ENCODE measurements around the gene RPL26. TPM values are rescaled to one million over a fixed set of nuclear protein-coding genes. Genes with fewer than 3 reads are reported as not detected.
"Not testable (repeated sequence)": the region's sequence is repeated elsewhere in the genome, so short reads cannot be mapped to it uniquely, and the experiment has no call there.

RPL26 gene
- total RNA-seq, 1 experiment from 2014 or later, result 3,660 TPM

GRCh38 chr17:8365143-8365542 is 17.9 kb downstream of the RPL26 start:
- DNase-seq, result no peak

DNA sequence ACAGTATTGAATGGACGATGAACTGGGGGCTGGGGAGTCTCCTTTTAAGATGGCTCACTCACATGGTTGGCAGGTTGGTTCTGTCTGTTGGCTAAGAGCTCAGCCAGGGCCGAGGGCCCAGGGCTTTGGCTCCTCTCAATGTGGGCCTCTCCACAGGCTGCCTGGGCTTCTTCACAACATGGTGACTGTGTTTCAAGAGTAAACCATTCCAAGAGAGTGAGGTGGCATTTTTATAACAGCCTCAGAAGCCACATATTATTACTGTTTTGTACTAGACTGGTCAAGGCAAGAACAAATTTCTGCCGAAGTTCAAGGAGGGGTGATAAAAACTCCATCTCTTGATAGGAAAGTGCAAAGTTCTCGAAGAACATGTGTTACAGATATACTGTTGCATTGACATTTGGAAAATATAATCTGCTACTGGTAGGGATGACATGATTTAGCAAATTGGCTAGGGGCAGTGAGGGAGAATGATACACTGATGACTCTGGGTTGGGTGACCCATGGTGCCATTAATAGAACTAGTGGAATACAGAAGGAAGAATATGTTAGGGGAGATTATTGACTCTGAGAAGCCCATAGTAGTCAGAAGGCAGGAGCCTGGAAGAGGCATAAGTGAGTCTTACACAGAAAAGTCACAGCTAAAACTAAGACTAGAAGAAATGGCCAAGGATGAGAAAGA is 20.2 kb downstream of the RPL26 start:
- Histone ChIP-seq H3K4me1 (peaks cover 17% of the 10 kb centered on the region), H3K9me3 (replicated peaks) (no peaks in the 10 kb centered on the region), H3K27ac (peak overlapping the region; percentile 31; the same call in 1 of the 2 replicates), H3K4me3 (no peak overlapping the region), H3K36me3 (no peaks in the 10 kb centered on the region), H3K27me3 (no peaks in the 10 kb centered on the region)
- DNase-seq, result no peak

More at GRCh38 chr17:8365143-8365542, 17.9 kb downstream of the RPL26 start:
- Histone ChIP-seq H3K36me3 (no peaks in the 10 kb centered on the region; the same call in 1 of the 2 replicates), H3K27ac (no peak overlapping the region), H3K4me1 (peaks cover 12% of the 10 kb centered on the region; the same call in 1 of the 2 replicates), H3K9me3 (replicated peaks) (no peaks in the 10 kb centered on the region), H3K4me3 (no peak overlapping the region), H3K27me3 (no peaks in the 10 kb centered on the region)

DNA sequence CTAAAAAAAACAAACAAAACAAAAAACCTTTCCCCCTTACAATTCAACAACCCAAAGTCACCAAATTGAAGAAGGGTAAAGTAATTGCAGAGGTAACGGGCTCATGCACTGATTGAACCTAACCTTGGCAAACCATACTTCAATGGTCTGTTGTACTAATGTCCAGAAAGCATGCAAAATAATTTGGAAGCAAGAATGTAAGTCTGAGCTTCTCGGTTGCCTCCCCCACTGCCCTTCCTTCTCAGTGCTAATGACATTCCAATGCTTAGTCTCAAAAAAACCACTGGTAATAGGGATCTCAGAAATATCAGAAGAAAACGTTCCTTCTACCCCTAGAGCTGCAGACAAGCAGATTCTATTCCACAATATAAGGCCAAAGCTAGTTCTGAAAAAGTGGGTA is 22.2 kb downstream of the RPL26 start:
- Histone ChIP-seq H3K4me3 (no peak overlapping the region), H3K27me3 (no peaks in the 10 kb centered on the region), H3K36me3 (no peaks in the 10 kb centered on the region), H3K4me1 (peaks cover 14% of the 10 kb centered on the region), H3K27ac (no peak overlapping the region; the same call in 1 of the 2 replicates), H3K9me3 (replicated peaks) (no peaks in the 10 kb centered on the region)
- DNase-seq, result no peak

DNA sequence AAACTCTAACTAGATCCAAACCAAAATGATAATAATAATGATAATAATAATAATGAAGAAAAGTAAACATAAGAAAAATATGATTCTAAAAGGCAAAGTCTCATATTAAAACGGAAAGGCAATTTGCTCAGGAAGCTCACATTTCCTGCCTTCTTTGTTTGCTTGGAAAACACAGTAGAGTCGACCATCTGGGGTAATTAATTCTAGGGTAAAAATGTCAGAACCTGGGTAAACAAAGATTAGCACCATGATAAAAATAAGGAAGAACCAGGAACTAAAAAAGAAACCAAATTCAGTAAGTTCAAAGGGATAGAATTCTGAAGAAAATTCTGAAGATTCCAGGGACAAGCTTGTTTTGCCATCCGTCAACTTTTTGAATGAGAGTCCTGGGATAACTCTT is 22.7 kb downstream of the RPL26 start:
- Histone ChIP-seq H3K36me3 (no peaks in the 10 kb centered on the region), H3K27me3 (no peaks in the 10 kb centered on the region), H3K4me3 (no peak overlapping the region), H3K4me1 (peaks cover 14% of the 10 kb centered on the region), H3K9me3 (replicated peaks) (no peaks in the 10 kb centered on the region), H3K27ac (peak overlapping the region; percentile 37)
- no peak for DNase-seq

DNA sequence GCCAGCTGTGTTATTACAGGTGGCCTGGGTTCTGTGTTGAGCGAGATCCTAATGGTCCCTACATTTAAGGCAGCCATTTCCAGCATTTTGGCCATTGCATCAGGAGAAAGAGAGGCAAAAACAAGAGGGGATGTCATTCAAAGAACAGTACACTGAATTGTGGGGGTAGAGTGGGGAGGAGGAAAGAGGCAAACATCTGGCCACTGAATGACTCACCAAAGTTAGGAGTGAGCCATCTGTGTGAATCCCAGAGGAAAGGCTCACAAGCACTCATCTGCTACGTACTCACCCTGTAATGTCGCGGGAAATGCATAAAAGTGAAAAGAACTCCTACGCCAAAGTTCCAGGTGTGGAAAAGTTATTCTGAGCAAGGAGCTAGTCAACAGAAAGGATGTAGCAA is 23.2 kb downstream of the RPL26 start:
- Histone ChIP-seq H3K9me3 (replicated peaks) (no peaks in the 10 kb centered on the region), H3K36me3 (no peaks in the 10 kb centered on the region), H3K4me3 (no peak overlapping the region), H3K27ac (peak overlapping the region; percentile 37), H3K27me3 (no peaks in the 10 kb centered on the region), H3K4me1 (peaks cover 14% of the 10 kb centered on the region)
- DNase-seq, result peak; percentile 50 to 70

DNA sequence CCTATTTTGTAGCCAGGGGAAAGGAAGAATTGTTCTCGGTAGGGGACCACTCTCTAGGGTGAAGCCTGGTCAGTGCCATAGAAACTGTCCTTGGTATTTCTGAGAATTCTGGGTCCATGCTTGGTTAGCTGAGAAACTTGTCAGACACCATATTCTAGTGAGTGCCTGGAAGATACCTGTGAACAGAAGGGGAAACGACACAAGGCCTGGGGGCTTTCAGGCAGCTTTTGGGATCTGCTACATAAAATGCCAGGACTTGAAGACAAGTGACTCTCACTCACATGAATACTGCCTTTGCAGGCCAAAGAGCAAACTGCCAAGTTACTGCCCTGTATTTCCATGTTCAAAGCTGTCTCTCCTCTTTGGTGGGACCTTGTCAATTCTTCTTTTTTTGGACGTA is 25.1 kb downstream of the RPL26 start:
- Histone ChIP-seq H3K9me3 (replicated peaks) (no peaks in the 10 kb centered on the region), H3K27ac (no peak overlapping the region), H3K27me3 (no peaks in the 10 kb centered on the region), H3K4me3 (no peak overlapping the region), H3K4me1 (peaks cover 14% of the 10 kb centered on the region), H3K36me3 (no peaks in the 10 kb centered on the region)
- DNase-seq, result no peak

- Histone ChIP-seq H3K27me3 (no peaks in the 10 kb centered on the region), H3K27ac (no peak overlapping the region), H3K4me3 (no peak overlapping the region), H3K9me3 (replicated peaks) (no peaks in the 10 kb centered on the region), H3K36me3 (no peaks in the 10 kb centered on the region), H3K4me1 (peaks cover under 1% of the 10 kb centered on the region)
- no peak for DNase-seq
Measured at GRCh38 chr17:8354236-8354635, 28.8 kb downstream of the RPL26 start.

GRCh38 chr17:8353736-8354135 is 29.3 kb downstream of the RPL26 start:
- no peaks in the 10 kb centered on the region for H3K9me3 ChIP-seq (replicated peaks)
- no peaks in the 10 kb centered on the region for H3K4me1 ChIP-seq
- no peak overlapping the region for H3K27ac ChIP-seq
- no peaks in the 10 kb centered on the region for H3K36me3 ChIP-seq
- DNase-seq, result no peak
- H3K27me3 ChIP-seq, result no peaks in the 10 kb centered on the region
- no peak overlapping the region for H3K4me3 ChIP-seq

GRCh38 chr17:8350339-8350738 is 32.7 kb downstream of the RPL26 start:
- no peak overlapping the region for H3K27ac ChIP-seq
- no peaks in the 10 kb centered on the region for H3K4me1 ChIP-seq
- no peak for DNase-seq
- no peaks in the 10 kb centered on the region for H3K9me3 ChIP-seq (replicated peaks)
- H3K27me3 ChIP-seq, result no peaks in the 10 kb centered on the region
- no peak overlapping the region for H3K4me3 ChIP-seq
- no peaks in the 10 kb centered on the region for H3K36me3 ChIP-seq

GRCh38 chr17:8347001-8347400 is 36.0 kb downstream of the RPL26 start:
- H3K9me3 ChIP-seq (replicated peaks); H3K27me3 ChIP-seq; H3K27ac ChIP-seq; H3K4me1 ChIP-seq; H3K4me3 ChIP-seq; DNase-seq; H3K36me3 ChIP-seq: not testable (repeated sequence)

DNA sequence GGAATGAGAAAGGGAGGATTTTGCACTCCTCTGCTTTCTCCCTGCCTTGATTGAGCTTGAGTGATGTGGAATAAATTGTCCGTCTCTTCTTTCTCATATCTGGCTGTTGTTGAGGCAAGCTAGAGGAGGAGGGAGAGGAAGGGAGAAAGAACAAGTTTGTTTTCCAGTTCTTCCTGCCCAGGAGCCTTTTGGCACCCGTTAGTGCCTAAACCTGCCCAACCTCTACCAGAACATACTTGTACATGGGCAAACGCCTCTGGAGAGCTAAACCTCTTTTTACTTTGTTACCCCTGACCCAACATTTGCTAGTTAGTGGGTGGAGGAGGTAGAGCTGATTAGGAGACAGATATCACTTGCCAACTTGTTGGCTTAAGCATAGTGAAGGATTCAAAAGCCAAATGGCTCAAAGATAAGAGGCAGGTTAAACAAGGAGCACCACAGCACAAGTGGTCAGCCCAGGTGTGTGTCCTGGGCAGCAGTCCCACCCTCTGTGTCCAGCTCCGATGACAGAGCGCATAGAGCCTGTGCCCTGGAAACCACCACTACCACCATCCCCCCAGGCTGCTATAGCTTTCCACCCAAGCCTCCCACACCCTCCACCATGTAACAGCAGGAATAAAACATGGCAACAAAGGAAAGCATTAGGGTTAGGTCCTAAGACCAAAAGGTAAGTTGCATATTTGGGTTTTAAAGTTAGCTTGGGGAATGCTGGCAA is 36.9 kb downstream of the RPL26 start:
- Histone ChIP-seq H3K36me3 (no peaks in the 10 kb centered on the region), H3K27ac (no peak overlapping the region), H3K4me1 (no peaks in the 10 kb centered on the region), H3K4me3 (no peak overlapping the region), H3K27me3 (no peaks in the 10 kb centered on the region), H3K9me3 (replicated peaks) (no peaks in the 10 kb centered on the region)
- no peak for DNase-seq

DNA sequence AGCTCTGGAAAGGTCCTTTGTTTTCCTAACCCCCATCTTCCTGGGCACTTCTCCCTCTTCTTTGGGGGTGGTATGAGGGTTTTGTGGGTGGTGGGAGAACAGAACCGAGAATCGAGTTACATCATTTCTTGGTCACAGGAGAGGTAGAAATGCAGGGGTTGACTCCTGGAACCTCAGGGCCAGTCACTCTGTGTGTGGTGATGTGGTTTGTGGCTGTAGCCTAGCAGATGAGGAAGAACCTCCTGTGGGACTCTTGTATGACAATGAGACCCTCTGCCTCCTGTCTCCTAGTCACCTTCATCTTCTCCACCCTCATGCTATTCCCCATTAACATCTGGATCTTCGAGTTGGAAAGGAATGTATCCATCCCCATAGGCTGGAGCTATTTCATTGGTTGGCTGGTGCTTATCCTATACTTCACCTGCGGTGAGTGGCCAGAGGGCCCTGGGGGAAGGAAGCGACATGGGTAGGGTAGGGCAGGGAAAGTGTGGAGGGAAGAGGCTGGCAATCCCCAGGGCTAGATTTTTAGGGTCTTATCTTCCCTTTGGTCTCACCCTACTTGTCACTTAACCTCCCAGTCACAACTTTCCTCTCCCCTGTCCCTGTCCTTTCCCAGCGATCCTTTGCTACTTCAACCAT is 37.8 kb downstream of the RPL26 start:
- Histone ChIP-seq H3K9me3 (replicated peaks) (no peaks in the 10 kb centered on the region), H3K4me1 (no peaks in the 10 kb centered on the region), H3K27me3 (no peaks in the 10 kb centered on the region), H3K4me3 (no peak overlapping the region), H3K36me3 (no peaks in the 10 kb centered on the region), H3K27ac (no peak overlapping the region)
- DNase-seq, result no peak

- Histone ChIP-seq H3K36me3 (no peaks in the 10 kb centered on the region), H3K27me3 (no peaks in the 10 kb centered on the region), H3K4me3 (no peak overlapping the region), H3K9me3 (replicated peaks) (no peaks in the 10 kb centered on the region), H3K27ac (no peak overlapping the region), H3K4me1 (peaks cover 4% of the 10 kb centered on the region)
- no peak for DNase-seq
Measured at GRCh38 chr17:8341456-8341855, 41.5 kb downstream of the RPL26 start.

DNA sequence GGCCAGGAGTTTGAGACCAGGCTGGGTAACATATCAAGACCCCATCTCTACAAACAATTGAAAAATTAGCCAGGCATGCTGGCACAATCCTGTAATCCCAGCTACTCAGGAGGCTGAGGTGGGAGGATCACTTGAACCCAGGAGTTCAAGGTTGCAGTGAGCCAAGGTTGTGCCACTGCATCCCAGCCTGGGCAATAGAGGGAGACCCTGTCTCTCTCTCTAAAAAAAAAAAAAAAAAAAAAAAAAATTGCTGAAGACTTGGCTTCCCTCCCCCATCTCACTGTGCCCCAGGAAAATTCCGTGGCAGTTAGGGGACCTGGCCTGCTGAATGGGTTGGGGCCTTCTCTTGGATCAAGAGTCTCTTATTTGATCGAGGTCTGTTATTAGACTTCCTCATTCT is 43.5 kb downstream of the RPL26 start, which contains the start of gene ODF4:
Gene ODF4, plus strand, starts transcription at position 301 of the 400 bp plus-strand sequence. CDS start 212 bp downstream, outside the sequence.
- peaks cover 11% of the 10 kb centered on the region for H3K4me1 ChIP-seq
- H3K9me3 ChIP-seq (replicated peaks), result no peaks in the 10 kb centered on the region
- DNase-seq, result no peak
- no peaks in the 10 kb centered on the region for H3K36me3 ChIP-seq
- no peaks in the 10 kb centered on the region for H3K27me3 ChIP-seq
- H3K4me3 ChIP-seq, result no peak within 1 kb of the TSS
- no peak within 1 kb of the TSS for H3K27ac ChIP-seq

DNA sequence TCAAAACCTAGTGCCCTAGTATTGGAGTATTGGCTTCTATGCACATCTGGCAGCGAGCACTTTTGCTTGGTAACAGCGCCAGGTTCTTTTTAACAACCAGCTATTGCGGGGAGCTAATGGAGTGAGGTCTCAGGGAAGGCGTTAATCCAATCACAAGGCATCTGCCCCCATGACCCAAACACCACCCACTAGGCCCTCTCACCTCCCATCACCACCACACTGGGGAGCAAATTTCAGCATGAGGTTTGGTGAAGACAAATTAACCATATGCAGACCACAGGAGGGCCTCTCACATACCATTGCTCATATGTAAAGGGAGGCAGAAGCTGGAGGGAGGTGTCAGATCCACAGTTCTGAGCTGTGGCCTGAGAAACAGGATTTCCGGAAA is 44.2 kb downstream of the RPL26 start:
- Histone ChIP-seq H3K36me3 (no peaks in the 10 kb centered on the region), H3K27me3 (no peaks in the 10 kb centered on the region), H3K27ac (no peak overlapping the region), H3K9me3 (replicated peaks) (no peaks in the 10 kb centered on the region), H3K4me3 (no peak overlapping the region), H3K4me1 (peaks cover 14% of the 10 kb centered on the region)
- DNase-seq, result no peak
